GM23248 (cell line): ENCODE measurements around the gene DAPK1. TPM values are rescaled to one million over a fixed set of nuclear protein-coding genes. Genes with fewer than 3 reads are reported as not detected.
"Not testable (repeated sequence)": the region's sequence is repeated elsewhere in the genome, so short reads cannot be mapped to it uniquely, and the experiment has no call there.

ENCODE experiments used
- DNase-seq: peaks from one replicate; pipeline ENCODE4 v3.0.0-alpha.2; 2015
- H2AFZ ChIP-seq: fragments of 200-600 bp; sonication (generic); 2 replicates; pipeline ENCODE4 v1.6.1; 2016; ENCODE audit warnings: antibody characterized with exemption
- H3F3A ChIP-seq: fragments of 200-600 bp; sonication (generic); 2 replicates; pipeline ENCODE4 v1.6.1; 2016; ENCODE audit warnings: mild to moderate bottlenecking, antibody characterized with exemption, mixed run types; ENCODE audit not compliant: insufficient read depth
- H3K27ac ChIP-seq: fragments of 200-600 bp; sonication (generic); 2 replicates; pipeline ENCODE4 v1.5.1; 2016; ENCODE audit warnings: mild to moderate bottlenecking
- H3K27me3 ChIP-seq: fragments of 200-600 bp; sonication (generic); replicated peaks from 2 replicates; pipeline ENCODE4 v1.6.1; 2016; ENCODE audit warnings: mild to moderate bottlenecking; ENCODE audit not compliant: insufficient read depth
- H3K36me3 ChIP-seq: fragments of 200-600 bp; sonication (generic); 2 replicates; pipeline ENCODE4 v1.6.1; 2016; ENCODE audit warnings: low read depth, mild to moderate bottlenecking
- H3K4me1 ChIP-seq: fragments of 200-600 bp; sonication (generic); 2 replicates; pipeline ENCODE4 v1.6.1; 2016; ENCODE audit warnings: mild to moderate bottlenecking; ENCODE audit not compliant: insufficient read depth
- H3K4me2 ChIP-seq: fragments of 200-600 bp; sonication (generic); one replicate; pipeline ENCODE4 v1.6.1; 2016; ENCODE audit warnings: mild to moderate bottlenecking; ENCODE audit not compliant: unreplicated experiment
- H3K4me3 ChIP-seq: fragments of 200-600 bp; sonication (generic); 2 replicates; pipeline ENCODE4 v1.5.1; 2016; ENCODE audit warnings: mild to moderate bottlenecking
- H3K79me2 ChIP-seq: fragments of 200-600 bp; sonication (generic); 2 replicates; pipeline ENCODE4 v1.6.1; 2016; ENCODE audit warnings: mild to moderate bottlenecking; ENCODE audit not compliant: insufficient read depth
- H3K9ac ChIP-seq: fragments of 200-600 bp; sonication (generic); 2 replicates; pipeline ENCODE4 v1.6.1; 2016; ENCODE audit warnings: mild to moderate bottlenecking
- H3K9me2 ChIP-seq: fragments of 200-600 bp; sonication (generic); 2 replicates; pipeline ENCODE4 v1.6.1; 2016; ENCODE audit warnings: mixed run types, mild to moderate bottlenecking, moderate library complexity; ENCODE audit not compliant: insufficient read depth
- H3K9me3 ChIP-seq: fragments of 200-600 bp; sonication (generic); one replicate; pipeline ENCODE4 v1.6.1; 2017; ENCODE audit warnings: low read depth
- H4K20me1 ChIP-seq: fragments of 200-600 bp; sonication (generic); 2 replicates; pipeline ENCODE4 v1.6.0; 2016; ENCODE audit not compliant: insufficient read depth
- EZH2 ChIP-seq: fragments of 200-600 bp; sonication (generic); IDR thresholded peaks from 2 replicates; pipeline ENCODE4 v1.6.1; 2018; ENCODE audit warnings: antibody characterized with exemption, mild to moderate bottlenecking; ENCODE audit not compliant: insufficient read depth, poor library complexity, severe bottlenecking
- EZH2phosphoT487 ChIP-seq: fragments of 200-600 bp; sonication (generic); IDR thresholded peaks from 2 replicates; pipeline ENCODE4 v1.6.1; 2018; ENCODE audit warnings: antibody characterized with exemption, moderate library complexity, mild to moderate bottlenecking, low read depth; ENCODE audit not compliant: insufficient read depth
- WGBS, 2 experiments: methylation state at CpG; one replicate each; pipeline ENCODE4 v1.1.6; 2015 to 2017; ENCODE audit warnings: low lambda C conversion rate in 2 of 2, low coverage in 1 of 2; ENCODE audit errors: missing lambda C conversion rate in 2 of 2; 5-methylcytosine and 5-hydroxymethylcytosine counted together
- in situ Hi-C: fragments of 300-500 bp; cut with MboI; formaldehyde crosslinking; loops from 2 replicates; pipeline ENCODE4 v1.15.0; 2020
- polyA plus RNA-seq: library from polyadenylated mRNA; unstranded; fragments of >200 nt; fragmentation: Nextera tagmentation; extraction: Ambion mirVana; gene quantifications from 2 replicates; pipeline ENCODE4 v1.2.1, GENCODE V29; 2016
- total RNA-seq: library from RNA; depleted of rRNA; stranded (reverse); fragments of >200 nt; shearing (Covaris generic); gene quantifications from 2 replicates; pipeline ENCODE4 v1.2.3, GENCODE V29; 2014

The DAPK1 gene
- total and polyA plus RNA-seq, 2 experiments from 2014 or later = 1.6 to 1.9 TPM

GRCh38 chr9:87740209-87740608 is 242.5 kb downstream of the DAPK1 start:
- in situ Hi-C loops = no loop called here
- 63 to 66% methylated on average over 3 of the region's 3 CpGs for WGBS, 2 experiments
- Histone ChIP-seq H3K4me1 (no peaks in the 10 kb centered on the region), H3K36me3 (no peaks in the 10 kb centered on the region), H3F3A (peaks cover 5% of the 10 kb centered on the region; the same call in 1 of the 2 replicates), H3K9me2 (no peaks in the 10 kb centered on the region), H4K20me1 (no peaks in the 10 kb centered on the region), H3K4me2 (no peak overlapping the region), H3K9ac (no peak overlapping the region), H2AFZ (no peak overlapping the region), H3K79me2 (no peaks in the 10 kb centered on the region), H3K4me3 (no peak overlapping the region), H3K27ac (no peak overlapping the region), H3K27me3 (no peaks in the 10 kb centered on the region), H3K9me3 (no peaks in the 10 kb centered on the region)
- TF ChIP-seq EZH2phosphoT487 = no peak
- no peak for TF ChIP-seq EZH2
- no peak for DNase-seq

- Histone ChIP-seq H3K4me2 (no peak overlapping the region), H3K9me3 (no peaks in the 10 kb centered on the region), H3K9me2 (no peaks in the 10 kb centered on the region), H3K4me1 (no peaks in the 10 kb centered on the region), H3K27ac (no peak overlapping the region), H3K9ac (no peak overlapping the region), H3K79me2 (no peaks in the 10 kb centered on the region), H3F3A (peaks cover 5% of the 10 kb centered on the region; the same call in 1 of the 2 replicates), H2AFZ (peak overlapping the region; percentile 50), H3K27me3 (no peaks in the 10 kb centered on the region), H3K4me3 (no peak overlapping the region), H4K20me1 (no peaks in the 10 kb centered on the region), H3K36me3 (no peaks in the 10 kb centered on the region)
- DNase-seq = no peak
- in situ Hi-C loops = no loop called here
- WGBS, 2 experiments = 19 to 24% methylated on average over 4 of the region's 4 CpGs
- TF ChIP-seq EZH2 (no peak), EZH2phosphoT487 (no peak)
Measured at GRCh38 chr9:87741326-87741725, 243.7 kb downstream of the DAPK1 start.

- Histone ChIP-seq H3K79me2 (no peaks in the 10 kb centered on the region), H3K27me3 (no peaks in the 10 kb centered on the region), H4K20me1 (no peaks in the 10 kb centered on the region), H3K4me2 (no peak overlapping the region), H3F3A (peaks cover 5% of the 10 kb centered on the region; the same call in 1 of the 2 replicates), H3K36me3 (no peaks in the 10 kb centered on the region), H3K9me2 (no peaks in the 10 kb centered on the region), H3K9ac (no peak overlapping the region), H3K9me3 (no peaks in the 10 kb centered on the region), H3K27ac (no peak overlapping the region), H2AFZ (peak overlapping the region; percentile 31; the same call in 1 of the 2 replicates), H3K4me3 (no peak overlapping the region), H3K4me1 (no peaks in the 10 kb centered on the region)
- DNase-seq = no peak
- WGBS, 2 experiments = 7 to 8% methylated on average over 5 of the region's 5 CpGs
- TF ChIP-seq EZH2 = no peak
- TF ChIP-seq EZH2phosphoT487 = no peak
- in situ Hi-C loops = no loop called here
Measured at GRCh38 chr9:87741891-87742290, 244.2 kb downstream of the DAPK1 start.

GRCh38 chr9:87742813-87743428 is 245.3 kb downstream of the DAPK1 start:
- H3K27ac ChIP-seq = no peak overlapping the region
- H3F3A ChIP-seq = peaks cover 5% of the 10 kb centered on the region; the same call in 1 of the 2 replicates
- 0 out of 2 replicates have a peak overlapping the region, but pooled peaks have one; percentile 31 for H2AFZ ChIP-seq
- no peak for TF ChIP-seq EZH2
- no peak for TF ChIP-seq EZH2phosphoT487
- no peaks in the 10 kb centered on the region for H3K27me3 ChIP-seq
- 85 to 87% methylated on average over 3 of the region's 3 CpGs for WGBS, 2 experiments
- no peaks in the 10 kb centered on the region for H3K79me2 ChIP-seq
- no peaks in the 10 kb centered on the region for H3K36me3 ChIP-seq
- H3K9me2 ChIP-seq = no peaks in the 10 kb centered on the region
- no peak overlapping the region for H3K4me3 ChIP-seq
- peak; percentile 12 for DNase-seq
- in situ Hi-C loops = no loop called here
- H4K20me1 ChIP-seq = no peaks in the 10 kb centered on the region
- H3K4me1 ChIP-seq = no peaks in the 10 kb centered on the region
- no peaks in the 10 kb centered on the region for H3K9me3 ChIP-seq
- H3K4me2 ChIP-seq = no peak overlapping the region
- H3K9ac ChIP-seq = no peak overlapping the region

GRCh38 chr9:87744247-87744646 is 246.6 kb downstream of the DAPK1 start:
- H2AFZ ChIP-seq, H3K4me1 ChIP-seq, H3K9me3 ChIP-seq, H3K36me3 ChIP-seq, H3K9ac ChIP-seq, H3K9me2 ChIP-seq, H3K4me2 ChIP-seq, H4K20me1 ChIP-seq, H3K27ac ChIP-seq, H3K4me3 ChIP-seq, in situ Hi-C loops, H3K79me2 ChIP-seq, DNase-seq, H3K27me3 ChIP-seq, H3F3A ChIP-seq: not testable (repeated sequence)
- 79 to 82% methylated on average over 5 to 7 of the region's 7 CpGs for WGBS, 2 experiments
